ENCODE results near the gene GNA12. TPM values are rescaled to one million over a fixed set of nuclear protein-coding genes. Genes with fewer than 3 reads are reported as not detected.

Gene GNA12
- total RNA-seq, 6 experiments from 2014 or later, result 10.3 to 32.1 (median 14.1) TPM

DNA sequence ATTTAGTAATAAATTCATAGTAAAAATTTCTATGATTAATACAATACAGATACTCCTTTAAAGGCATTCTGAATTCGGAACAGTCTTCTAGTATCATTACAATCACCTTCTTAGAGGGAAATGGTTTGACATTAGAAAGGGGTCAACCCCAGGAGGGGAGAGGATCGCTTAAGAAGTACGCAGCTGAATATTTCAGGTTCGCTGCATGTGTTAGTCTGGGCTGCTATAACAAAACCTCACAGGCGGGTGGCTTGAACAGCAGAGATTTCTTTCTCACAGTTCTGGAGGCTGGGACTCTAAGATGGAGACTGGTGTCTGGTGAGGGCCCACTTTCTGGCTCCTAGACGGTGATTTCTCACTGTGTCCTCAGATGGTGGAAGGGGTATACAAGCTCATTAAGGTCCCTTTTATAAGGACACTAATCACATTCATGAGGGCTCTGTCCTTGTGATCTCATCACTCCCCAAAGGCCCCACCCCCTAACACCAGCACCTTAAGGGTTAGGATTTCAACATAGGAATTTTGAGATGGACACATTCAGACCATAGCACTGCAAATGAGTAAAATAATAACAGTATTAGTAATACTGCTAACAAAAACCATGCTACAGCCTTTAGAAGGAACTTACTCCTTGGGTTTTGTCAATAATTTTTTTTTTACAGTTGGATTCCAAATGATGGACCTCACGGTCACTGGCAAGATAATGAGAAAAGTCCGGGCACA lies 34.0 kb downstream of the GNA12 start:
- 90% methylated on average over 6 of the region's 8 CpGs for WGBS (ENCODE audit: insufficient coverage, low coverage, low lambda C conversion rate, missing lambda C conversion rate)
- Histone ChIP-seq H3K27me3 (no peaks in the 10 kb centered on the region), H3K4me1 (peaks cover 0 to 21% (median 7%) of the 10 kb centered on the region in 4 donors), H3K27ac (peak overlapping the region in 2 of 3 donors; percentile 36 to 86), H3K4me3 (no peak overlapping the region), H3K36me3 (no peaks in the 10 kb centered on the region), H3K9me3 (no peaks in the 10 kb centered on the region)
- intact Hi-C loops (cut with DNase I), result no loop called here
- TF ChIP-seq POLR2A (IDR thresholded peaks at IDR 0.05), result no peak
- TF ChIP-seq, protein P1, sequence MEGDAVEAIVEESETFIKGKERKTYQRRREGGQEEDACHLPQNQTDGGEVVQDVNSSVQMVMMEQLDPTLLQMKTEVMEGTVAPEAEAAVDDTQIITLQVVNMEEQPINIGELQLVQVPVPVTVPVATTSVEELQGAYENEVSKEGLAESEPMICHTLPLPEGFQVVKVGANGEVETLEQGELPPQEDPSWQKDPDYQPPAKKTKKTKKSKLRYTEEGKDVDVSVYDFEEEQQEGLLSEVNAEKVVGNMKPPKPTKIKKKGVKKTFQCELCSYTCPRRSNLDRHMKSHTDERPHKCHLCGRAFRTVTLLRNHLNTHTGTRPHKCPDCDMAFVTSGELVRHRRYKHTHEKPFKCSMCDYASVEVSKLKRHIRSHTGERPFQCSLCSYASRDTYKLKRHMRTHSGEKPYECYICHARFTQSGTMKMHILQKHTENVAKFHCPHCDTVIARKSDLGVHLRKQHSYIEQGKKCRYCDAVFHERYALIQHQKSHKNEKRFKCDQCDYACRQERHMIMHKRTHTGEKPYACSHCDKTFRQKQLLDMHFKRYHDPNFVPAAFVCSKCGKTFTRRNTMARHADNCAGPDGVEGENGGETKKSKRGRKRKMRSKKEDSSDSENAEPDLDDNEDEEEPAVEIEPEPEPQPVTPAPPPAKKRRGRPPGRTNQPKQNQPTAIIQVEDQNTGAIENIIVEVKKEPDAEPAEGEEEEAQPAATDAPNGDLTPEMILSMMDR (IDR thresholded peaks at IDR 0.05), result no peak
- ATAC-seq (no peak), DNase-seq (peak in 1 of 3 donors; percentile 23)

DNA sequence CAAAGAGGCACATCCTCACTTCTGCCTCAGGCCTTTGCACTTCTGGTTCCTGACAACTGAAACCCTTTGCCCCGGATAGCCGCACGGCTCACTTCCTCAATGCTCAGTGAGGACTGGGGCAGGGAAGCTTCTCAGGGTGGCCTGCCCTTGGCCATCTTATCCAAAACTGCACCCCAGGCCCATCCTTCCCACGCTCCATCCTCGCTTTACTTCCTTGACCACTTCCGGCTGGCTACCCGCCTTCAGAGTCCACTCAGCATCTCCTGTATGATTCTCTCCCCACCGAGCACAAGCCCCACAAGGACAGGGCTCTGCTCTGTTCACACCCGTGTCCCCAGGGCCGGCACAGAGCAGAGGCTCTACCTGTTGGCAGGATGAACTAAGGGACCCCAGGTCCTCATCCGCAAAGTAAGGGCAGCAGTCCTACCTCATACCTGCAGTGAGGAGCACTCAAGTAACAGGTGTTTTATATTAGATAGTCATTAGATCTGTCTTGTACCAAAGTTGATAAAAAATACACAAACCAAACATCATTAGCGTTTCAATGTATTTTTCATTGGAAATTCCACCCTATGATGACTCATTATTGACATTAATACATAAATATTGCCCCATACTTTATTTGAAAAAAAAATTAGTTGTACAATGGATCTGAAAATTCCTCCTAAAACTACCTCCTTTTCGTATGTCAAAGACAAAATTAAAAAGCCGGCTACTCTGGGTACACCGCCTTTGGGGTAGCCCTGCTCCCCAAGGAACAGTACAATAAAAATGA lies 35.0 kb downstream of the GNA12 start:
- intact Hi-C loops (cut with DNase I), result no loop called here
- 73% methylated on average over 11 of the region's 15 CpGs for WGBS (ENCODE audit: insufficient coverage, low coverage, low lambda C conversion rate, missing lambda C conversion rate)
- no peaks in the 10 kb centered on the region for H3K36me3 ChIP-seq
- H3K27me3 ChIP-seq, result no peaks in the 10 kb centered on the region
- no peak for ATAC-seq
- TF ChIP-seq POLR2A (IDR thresholded peaks at IDR 0.05), result no peak
- TF ChIP-seq, protein P1 (IDR thresholded peaks at IDR 0.05), result no peak
- no peaks in the 10 kb centered on the region for H3K9me3 ChIP-seq
- no peak overlapping the region for H3K27ac ChIP-seq
- H3K4me3 ChIP-seq, result no peak overlapping the region
- peak in 1 of 3 donors; percentile 43 for DNase-seq
- peaks cover 0 to 21% (median 7%) of the 10 kb centered on the region in 4 donors for H3K4me1 ChIP-seq

DNA sequence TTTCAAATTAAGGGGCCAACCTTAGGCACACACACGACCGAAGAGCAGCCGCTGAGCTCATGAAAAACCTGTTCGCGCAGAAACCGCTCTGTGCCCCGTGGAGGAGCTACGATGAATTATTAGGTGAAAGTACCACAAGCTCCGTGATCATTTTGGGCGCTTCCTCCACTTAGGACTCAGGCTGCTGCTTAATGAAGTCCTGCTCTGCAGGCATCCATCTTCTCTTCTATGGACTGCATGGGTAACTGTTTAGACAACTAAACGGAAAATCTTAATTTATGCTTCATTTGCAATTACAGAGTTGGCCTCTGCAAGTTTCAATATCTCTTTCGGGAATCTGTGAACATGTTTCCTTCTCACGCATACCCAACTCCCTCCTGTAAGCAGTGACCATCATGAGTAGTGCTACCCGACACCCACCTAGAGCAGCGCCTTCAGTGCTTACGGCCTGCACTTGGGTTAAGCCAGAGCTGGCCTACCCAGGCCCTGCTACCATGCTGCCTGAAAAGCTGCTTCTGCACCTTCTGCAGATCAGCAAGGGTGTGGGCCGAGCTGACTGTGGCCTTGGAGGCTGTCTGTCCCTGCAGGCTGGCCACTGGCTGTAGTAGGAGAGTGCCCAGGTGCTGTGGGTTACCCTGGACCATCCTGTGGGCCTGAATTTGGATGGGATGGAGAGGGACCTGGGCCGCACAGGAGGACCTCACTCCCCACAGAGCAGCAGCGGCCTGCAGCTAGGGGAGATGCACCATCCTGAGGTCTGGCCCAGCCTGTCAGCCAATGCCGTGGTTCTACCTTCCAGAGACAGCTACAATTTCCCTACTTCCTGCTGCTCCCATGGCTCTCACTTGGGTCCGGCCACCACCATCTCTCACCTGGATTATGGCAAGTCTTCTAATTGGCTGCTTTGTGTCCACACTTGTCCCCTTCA lies 36.0 kb downstream of the GNA12 start:
- ATAC-seq (no peak), DNase-seq (peak in 1 of 3 donors; percentile 37)
- WGBS (ENCODE audit: insufficient coverage, low coverage, low lambda C conversion rate, missing lambda C conversion rate), result 76% methylated on average over 11 of the region's 21 CpGs
- peaks cover 0 to 21% (median 7%) of the 10 kb centered on the region in 4 donors for H3K4me1 ChIP-seq
- intact Hi-C loops (cut with DNase I), result no loop called here
- no peaks in the 10 kb centered on the region for H3K36me3 ChIP-seq
- no peaks in the 10 kb centered on the region for H3K27me3 ChIP-seq
- no peak overlapping the region for H3K27ac ChIP-seq
- TF ChIP-seq POLR2A (IDR thresholded peaks at IDR 0.05), result no peak
- TF ChIP-seq, protein P1 (IDR thresholded peaks at IDR 0.05), result no peak
- H3K9me3 ChIP-seq, result no peaks in the 10 kb centered on the region
- no peak overlapping the region for H3K4me3 ChIP-seq

DNA sequence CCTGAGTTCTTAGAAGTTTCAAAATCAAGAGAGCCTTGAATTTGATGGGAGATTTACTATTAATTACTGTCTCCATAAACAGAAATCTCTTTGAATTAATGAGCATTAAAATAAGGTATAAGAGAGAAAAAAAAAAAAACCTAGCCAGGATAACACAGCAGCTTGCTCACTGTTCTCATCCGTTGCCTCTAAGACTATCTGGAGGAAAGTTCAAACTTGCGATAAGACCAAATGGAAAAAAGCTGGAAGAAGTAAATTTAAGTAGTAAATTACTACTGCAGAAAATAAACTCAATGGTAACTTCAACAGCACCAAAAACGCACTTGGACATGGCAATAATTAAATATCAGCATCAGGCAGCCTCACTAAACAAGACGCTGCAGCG lies 36.7 kb downstream of the GNA12 start:
- ATAC-seq, result no peak
- intact Hi-C loops (cut with DNase I), result no loop called here

More for the DNA sequence above, 36.7 kb downstream of the GNA12 start:
- Histone ChIP-seq H3K4me3 (no peak overlapping the region), H3K9me3 (no peaks in the 10 kb centered on the region), H3K36me3 (no peaks in the 10 kb centered on the region), H3K4me1 (peaks cover 0 to 24% (median 8%) of the 10 kb centered on the region in 4 donors), H3K27ac (no peak overlapping the region), H3K27me3 (no peaks in the 10 kb centered on the region)
- 81% methylated on average over 3 of the region's 5 CpGs for WGBS (ENCODE audit: insufficient coverage, low coverage, low lambda C conversion rate, missing lambda C conversion rate)
- DNase-seq, result no peak
- TF ChIP-seq, protein P1 (IDR thresholded peaks at IDR 0.05), result no peak
- no peak for TF ChIP-seq POLR2A (IDR thresholded peaks at IDR 0.05)

All from right lobe of liver (tissue), 6 donors.